C4-2B (cell line): ENCODE results near the gene MYH4.

Source experiments
- ZFX ChIP-seq: fragments of 450-650 bp; IDR thresholded peaks from 2 replicates; pipeline ENCODE4 v1.6.1; 2017
- TF ChIP-seq, protein P1 (sequence below): fragments of 450-650 bp; conservative IDR thresholded peaks from 2 replicates; pipeline ENCODE4 v1.5.1; 2017; ENCODE audit warnings: mild to moderate bottlenecking

GRCh38 chr17:10463402-10463801 is 6.0 kb downstream of the MYH4 start:
- TF ChIP-seq, protein P1, sequence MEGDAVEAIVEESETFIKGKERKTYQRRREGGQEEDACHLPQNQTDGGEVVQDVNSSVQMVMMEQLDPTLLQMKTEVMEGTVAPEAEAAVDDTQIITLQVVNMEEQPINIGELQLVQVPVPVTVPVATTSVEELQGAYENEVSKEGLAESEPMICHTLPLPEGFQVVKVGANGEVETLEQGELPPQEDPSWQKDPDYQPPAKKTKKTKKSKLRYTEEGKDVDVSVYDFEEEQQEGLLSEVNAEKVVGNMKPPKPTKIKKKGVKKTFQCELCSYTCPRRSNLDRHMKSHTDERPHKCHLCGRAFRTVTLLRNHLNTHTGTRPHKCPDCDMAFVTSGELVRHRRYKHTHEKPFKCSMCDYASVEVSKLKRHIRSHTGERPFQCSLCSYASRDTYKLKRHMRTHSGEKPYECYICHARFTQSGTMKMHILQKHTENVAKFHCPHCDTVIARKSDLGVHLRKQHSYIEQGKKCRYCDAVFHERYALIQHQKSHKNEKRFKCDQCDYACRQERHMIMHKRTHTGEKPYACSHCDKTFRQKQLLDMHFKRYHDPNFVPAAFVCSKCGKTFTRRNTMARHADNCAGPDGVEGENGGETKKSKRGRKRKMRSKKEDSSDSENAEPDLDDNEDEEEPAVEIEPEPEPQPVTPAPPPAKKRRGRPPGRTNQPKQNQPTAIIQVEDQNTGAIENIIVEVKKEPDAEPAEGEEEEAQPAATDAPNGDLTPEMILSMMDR, result 0 out of 2 replicates have a peak, but pooled peaks have one; percentile 17
- no peak for TF ChIP-seq ZFX
